Activated naive CD4-positive, alpha-beta T cell treated with Interleukin-2 at 50 U/mL for 16 hours (primary cell): ENCODE measurements around the gene FES.
A peak's percentile ranks its signal among the peaks of the same experiment; 100 is the strongest.
"Not testable (repeated sequence)": the region's sequence is repeated elsewhere in the genome, so short reads cannot be mapped to it uniquely, and the experiment has no call there.

Source experiments
- DNase-seq: peaks from one replicate; pipeline ENCODE4 v3.0.0-alpha.2; 2020

The FES gene

DNA sequence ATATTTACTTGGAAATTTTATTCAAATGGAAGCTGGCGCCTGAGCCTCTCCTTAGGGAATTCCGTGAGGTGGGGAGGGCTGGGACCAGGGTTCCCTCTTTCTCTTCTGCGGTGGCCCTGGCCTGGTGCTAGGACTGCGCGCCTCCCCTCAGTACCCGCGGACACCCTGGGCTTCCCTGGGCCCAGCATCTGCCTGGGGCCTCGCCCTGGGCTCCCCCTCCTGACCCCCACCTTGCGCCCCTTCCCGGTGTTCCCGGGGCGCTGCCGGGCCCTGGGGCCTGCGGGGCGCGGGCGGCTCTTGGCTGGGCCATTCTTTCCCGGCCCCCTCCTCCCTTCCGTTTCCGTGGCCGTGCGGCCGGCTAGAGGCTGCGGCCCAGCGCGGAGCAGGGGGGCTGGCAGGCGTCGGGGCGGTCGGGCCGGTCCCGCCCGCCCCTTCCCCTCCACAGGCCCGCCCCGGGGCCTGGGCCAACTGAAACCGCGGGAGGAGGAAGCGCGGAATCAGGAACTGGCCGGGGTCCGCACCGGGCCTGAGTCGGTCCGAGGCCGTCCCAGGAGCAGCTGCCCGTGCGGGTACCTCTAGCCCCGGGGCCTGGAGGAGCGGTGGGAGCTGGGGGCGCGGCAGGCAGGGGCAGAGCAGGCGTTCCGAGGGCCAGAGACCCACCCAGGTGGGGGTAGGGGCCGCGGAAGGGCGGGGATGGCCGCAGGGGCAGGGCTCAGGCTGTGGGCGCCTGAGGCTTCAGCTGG lies at the start of gene FES:
Gene FES, plus strand, starts transcription at position 529 of the 743 bp plus-strand sequence. CDS start 542 bp downstream, outside the sequence.
- DNase-seq, result no peak

DNA sequence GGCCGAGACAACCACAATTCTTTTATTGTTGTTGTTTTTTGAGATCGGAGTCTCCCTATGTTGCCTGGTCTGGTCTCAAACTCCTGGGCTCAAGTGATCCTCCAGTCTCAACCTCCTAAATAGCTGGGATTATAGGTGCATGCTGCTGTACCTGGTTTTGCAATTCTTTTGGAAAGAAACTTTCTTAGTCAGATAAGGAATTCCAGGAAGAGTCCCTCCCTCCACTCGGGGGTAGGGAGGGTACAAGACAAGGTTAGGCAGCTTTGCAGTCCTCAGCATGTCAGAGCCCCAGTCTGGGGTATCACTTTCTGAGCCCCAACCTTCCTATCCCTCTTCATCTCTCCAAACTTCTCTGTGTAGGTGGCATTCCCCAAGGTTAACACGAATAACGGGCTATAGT lies 49.7 kb upstream of the FES start:
- DNase-seq, result no peak

DNA sequence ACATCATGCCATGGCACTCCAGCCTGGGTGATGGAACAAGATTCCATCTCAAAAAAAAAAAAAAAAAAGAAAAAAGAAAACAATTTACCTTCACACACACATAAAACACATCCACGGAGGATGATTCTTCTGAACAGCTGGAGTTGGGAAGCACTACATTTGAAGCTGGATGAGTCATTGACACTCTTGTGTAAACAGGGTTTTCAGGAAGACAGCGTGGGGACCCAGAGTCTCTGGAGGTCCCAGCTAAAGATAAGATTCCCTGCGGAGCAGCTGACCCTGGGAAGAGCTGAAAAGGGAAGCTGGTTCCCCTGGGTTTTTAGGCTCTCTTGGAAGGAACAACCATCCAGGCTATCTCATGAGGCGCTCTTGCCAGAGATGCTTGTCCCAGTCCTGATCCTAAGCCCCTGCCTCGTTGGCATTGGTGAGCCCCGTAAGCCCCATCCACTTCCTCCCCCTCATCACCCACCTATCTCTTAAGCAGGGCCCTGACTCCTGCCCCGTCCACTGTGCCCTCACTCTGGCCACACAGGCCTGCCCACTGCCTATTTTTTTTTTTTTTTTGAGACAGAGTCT lies 47.9 kb upstream of the FES start:
- DNase-seq, result no peak

DNA sequence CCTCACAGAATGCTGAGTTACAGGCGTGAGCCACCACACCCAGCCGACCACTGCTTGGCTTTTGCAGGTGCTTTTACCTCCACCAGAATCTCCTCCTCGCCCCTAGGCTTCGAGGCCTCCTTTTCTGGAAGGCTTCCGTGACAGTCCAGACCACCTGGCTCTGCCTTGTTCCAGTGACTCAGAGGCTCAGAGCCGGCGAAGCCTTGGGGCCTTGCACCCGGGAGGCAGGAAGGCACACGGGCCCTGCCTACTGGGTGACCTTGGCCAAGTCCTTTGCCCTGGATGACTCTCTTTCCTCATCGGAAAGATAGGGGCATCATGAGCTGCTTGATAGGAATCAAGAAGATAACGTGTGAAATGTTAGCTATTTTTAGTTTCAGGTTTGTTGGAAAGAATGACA lies 47.2 kb upstream of the FES start:
- peak; percentile 61 for DNase-seq

DNA sequence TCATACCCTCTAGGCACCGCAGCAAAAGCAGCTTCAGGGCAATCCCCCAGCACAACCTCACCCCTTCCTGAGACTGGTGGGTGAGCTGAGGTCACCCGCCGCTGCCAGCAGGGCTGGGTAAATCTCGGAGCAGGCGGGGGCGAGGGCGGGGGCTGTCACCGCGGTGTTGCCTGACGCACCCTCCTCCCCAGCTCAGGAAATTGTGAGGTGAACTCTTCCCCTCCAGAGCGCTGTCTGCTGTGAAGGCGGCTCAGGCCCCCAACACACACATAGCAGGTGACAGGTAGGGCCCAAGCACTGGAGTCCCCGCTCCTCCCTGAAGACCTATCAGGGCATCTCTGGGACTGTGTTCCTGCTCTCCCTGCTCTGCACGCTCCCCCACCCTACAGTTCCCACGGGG lies 46.2 kb upstream of the FES start:
- peak; percentile 92 for DNase-seq

DNA sequence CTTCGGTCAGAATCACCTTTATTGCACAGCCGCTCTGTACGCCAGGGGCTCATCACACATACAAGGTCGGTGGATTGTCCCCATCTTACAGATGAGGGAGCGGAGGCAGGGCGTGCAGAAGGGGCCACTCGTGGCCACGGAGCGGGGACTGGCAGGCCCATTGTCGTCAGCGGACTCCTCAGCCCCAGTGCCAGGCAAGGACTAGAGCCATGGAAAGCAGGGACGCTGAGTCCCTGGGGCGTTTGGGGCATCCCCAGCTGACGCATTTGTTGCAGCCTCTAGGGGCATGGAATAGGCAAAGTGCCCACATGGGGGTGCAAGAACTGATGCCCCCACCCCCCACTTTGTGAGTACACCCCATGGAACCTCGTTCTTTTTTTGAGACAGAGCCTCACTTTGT lies 45.8 kb upstream of the FES start:
- DNase-seq, result peak; percentile 25

DNA sequence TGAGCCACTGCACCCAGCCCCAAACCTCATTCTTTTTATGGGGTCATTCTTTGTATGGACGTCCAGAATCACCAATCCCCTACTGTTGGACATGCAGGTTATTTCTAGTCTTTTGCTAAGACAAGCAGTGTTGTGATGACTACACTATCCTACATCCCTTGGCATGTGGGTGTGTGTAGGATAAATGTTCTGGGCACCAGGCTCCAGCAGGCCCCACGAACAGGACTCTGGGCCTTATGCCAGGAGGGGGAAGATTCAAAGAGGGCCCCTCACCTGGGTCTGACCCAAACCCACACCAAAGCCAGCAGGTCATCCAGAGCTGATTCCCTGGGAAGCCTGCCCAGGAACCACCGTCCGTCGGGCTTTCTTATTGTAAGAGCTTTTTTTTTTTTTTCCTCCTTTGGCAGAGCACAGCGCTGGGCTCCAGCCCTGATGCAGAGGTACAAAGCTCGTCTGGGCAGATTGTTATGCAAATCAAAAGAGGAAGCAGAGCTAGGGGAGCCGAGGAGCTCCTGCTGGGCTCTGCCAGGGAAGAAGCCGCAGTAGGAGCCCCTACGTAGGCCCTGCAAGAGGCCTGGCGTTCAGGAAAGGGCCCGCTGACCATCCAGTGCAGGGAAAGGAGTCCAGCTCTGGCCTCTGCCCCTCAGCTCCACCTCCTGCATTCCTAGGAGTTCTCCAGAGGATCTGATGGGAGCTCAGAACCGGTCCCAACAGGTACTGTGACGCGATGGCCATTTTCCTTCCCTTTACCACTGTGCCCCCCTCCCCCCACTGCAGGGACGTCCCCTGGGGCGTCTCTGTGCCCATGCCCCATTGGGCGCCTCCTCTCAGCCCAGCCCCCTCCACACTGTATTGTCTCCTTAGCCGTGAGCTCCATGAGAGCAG lies 44.9 kb upstream of the FES start:
- DNase-seq, result no peak

DNA sequence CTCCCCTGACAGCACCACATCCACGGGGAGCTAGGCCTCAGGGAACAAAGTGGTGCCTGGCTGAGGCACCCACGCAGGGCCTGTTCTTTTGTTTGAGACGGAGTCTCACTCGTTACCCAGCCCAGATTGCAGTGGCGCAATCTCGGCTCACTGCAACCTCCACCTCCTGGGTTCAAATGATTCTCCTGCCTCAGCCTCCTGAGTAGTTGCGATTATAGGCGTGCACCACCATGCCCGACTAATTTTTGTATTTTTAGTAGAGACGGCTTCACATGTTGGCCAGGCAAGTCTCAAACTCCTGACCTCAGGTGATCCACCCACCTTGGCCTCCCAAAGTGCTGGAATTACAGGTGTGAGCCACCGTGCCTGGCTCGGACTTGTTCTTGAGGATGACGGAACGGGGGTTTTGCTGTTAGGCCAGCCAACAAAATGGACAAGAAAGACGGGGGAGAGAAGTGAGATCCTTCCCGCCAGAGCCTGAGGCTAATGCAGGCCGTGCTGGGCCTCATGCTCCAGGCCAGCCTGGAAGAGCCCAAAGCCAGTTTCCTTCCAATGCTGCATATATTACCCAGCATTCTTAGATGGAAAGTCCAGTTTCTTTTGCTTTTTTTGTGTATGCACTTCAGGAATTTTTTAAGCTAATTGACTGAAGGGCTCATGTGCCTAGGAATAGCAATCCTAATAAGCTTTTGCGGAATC lies 44.0 kb upstream of the FES start:
- no peak for DNase-seq

DNA sequence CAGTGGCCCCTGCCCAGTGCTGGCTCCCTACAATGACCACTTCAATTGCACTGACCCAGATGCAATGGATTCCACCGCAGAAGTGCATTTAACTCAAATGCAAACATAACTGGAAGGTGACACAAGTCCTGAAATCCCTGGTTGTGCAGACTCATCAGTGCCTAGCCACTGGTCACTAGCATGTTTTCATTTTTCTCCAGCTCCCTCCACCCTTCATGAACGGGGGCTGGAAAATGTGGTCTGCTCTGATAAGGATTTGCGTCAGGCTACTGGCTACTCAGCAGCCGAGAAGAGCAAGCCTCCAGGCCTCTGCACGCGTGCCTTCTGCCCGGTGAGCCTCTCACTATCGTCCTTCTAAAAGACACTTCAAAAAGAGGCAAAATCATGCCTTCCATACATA lies 43.4 kb upstream of the FES start:
- DNase-seq, result no peak

DNA sequence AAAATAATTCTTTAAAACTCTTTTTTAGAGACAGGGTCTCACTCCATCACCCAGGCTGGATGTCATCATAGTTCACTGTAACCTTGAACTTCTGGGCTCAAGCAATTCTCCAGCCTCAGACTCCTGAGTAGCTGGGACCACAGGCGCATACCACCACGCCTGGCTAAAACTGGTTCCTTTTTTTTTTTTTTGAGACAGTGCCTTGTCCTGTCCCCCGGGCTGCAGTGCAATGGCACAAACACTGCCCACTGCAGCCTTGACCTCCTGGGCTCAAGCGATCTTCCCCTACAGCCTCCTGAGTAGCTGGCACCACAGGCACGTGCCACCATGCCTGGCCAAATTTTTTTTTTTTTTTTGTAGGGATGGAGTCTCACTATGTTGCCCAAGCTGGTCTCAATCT lies 39.6 kb upstream of the FES start:
- DNase-seq, result no peak

DNA sequence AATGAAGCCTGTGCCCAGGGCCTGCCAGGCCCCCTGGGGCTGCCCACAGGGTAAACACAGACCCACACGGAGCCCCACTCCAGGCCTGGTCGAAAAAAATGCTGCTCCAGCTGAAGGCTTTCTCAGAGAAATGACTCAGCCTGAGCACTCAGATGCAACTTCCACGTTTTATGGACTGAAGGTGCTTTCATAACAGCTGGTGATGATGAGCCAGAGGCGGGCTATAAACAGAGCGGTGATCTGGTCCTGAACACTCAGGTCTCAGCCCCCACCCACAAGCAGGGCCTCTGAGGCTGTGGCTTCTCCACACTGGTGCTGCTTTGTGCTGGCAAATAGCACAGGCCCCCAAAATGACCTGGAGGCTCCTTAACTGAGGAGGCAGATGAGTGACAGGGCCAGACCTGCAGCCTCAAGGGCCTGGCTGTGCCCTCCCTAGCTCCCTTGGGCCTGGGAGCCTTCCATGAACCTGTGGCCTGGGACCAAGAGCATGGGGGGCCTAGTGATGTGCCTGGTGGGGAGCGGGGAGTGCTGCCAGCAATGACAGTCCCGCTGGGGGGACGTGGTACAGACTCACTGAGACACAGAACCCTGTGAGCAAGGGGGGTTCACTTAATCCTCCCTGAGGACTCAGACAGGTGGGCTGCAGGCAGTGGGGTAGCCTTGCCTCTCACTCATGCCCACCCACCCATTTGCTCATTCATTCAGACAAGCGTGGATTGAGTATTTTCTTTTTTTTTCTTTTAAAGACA lies 38.9 kb upstream of the FES start:
- peak; percentile 65 for DNase-seq

DNA sequence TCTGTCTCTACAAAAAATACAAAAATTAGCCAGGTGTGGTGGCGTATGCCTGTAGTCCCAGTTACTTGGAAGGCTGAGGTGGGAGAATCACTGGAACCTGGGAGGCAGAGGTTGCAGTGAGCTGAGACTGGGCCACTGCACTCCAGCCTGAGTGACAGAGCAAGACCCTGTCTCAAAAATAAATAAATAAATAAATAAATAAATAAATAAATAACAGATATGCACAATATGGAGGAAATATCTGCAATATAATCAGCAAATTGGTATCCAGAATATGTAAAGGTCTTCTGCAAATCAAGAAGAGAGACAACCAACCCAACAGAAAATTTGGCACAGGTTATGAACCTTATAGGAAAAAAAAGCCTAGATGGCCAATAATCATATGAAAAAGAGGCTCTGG lies 34.9 kb upstream of the FES start:
- DNase-seq, result not testable (repeated sequence)

DNA sequence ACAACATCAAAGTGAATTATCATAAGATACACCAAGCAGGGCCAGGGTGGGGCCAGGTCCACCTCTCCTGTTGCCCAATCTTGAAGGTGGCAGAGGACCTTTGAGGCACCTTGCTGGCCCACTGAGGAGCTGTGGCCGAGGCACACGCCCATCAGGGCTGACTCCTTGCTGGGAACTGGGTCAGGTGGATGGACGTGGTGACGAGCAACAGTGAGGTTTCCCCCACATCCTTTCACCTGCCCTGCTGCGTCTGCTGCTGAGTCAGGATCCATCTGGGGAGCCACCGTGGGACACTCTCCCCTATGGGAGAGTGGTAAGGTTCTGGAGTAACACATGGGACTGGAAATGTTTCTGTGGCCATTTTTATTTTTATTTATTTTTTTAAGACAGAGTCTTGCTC lies 33.2 kb upstream of the FES start:
- DNase-seq, result peak; percentile 40

DNA sequence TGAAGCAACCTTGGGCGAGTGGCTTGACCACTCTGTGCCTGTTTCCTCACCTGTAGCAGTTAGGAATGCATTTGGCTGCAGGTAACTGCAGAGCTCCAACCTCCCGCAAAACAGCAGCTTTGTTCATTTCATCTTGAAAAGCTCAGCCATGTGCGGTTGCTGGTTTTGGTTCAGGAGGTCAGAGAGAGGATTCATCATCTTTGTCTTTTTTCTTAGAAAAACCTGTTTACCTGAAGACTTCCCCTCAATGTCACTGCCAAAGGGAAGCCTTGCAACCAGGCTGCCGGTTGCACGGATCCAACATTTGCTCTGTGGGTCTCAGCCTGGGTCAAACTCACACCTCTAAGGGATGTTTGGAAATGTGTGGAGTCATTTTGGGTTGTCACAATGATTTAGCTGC lies 32.4 kb upstream of the FES start:
- DNase-seq, result no peak

DNA sequence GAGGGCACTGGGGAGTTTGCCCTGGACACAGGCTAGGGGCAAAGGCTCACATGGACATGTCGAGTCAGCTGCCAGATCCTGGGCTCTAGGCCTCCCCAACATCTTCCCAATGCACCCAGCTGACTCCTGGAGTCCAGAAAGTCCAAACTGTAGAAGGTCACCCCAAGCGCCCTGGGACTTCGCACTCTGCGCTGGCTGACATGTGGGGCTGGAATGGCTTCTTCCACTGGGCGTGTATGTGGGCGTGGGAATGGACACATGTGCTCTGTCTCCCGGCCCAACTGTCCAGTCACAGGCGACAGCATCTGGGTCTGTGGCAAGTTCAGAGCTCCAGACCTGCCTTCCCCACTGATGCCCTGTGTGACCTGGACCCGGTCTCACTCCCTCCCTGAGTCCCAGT lies 29.2 kb upstream of the FES start:
- no peak for DNase-seq

DNA sequence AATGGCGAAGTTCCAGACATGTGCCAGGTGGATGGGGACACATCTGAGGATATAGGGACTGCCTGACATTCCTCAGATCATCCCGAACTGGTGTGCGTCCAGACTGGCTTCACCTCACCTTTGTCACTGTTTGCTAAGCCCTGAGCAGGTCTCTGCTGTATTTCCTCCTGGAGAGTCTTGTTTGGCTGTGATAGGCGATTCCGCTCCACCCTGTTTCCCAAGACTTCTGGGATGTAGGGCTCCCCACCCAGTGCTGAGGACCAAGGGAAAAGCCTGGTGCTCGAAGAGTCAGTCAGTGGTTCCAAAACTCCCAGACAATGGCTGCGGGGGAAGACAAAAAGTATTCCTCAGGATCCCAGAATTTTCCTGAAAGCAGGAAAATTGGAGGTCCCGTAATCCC lies 27.0 kb upstream of the FES start:
- DNase-seq, result no peak

DNA sequence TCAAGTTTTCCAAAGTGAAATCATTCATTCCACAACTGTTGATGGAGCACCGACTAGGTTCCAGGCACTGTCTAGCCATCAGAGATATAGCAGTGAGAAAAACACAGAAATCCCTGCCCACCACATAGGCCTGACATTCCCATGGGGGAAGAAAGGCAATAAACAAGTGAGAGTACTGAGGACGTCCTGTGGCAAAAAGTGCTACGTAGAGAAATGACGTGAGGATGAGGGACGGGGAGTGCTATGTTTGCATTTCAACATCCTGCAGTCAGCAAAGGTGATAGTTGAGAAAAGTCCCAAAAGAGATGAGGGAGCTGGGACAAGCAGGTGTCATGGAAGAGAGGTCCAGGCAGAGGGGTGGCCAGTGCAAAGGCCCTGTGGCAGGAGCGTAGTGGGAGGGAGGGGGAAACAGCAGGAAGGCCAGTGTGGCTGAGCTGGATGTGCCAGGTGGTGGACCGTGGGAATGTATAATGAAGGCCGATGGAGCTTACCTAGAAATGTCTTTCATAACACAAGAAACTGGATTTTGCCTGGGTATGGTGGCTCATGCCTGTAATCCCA lies 26.3 kb upstream of the FES start:
- no peak for DNase-seq

DNA sequence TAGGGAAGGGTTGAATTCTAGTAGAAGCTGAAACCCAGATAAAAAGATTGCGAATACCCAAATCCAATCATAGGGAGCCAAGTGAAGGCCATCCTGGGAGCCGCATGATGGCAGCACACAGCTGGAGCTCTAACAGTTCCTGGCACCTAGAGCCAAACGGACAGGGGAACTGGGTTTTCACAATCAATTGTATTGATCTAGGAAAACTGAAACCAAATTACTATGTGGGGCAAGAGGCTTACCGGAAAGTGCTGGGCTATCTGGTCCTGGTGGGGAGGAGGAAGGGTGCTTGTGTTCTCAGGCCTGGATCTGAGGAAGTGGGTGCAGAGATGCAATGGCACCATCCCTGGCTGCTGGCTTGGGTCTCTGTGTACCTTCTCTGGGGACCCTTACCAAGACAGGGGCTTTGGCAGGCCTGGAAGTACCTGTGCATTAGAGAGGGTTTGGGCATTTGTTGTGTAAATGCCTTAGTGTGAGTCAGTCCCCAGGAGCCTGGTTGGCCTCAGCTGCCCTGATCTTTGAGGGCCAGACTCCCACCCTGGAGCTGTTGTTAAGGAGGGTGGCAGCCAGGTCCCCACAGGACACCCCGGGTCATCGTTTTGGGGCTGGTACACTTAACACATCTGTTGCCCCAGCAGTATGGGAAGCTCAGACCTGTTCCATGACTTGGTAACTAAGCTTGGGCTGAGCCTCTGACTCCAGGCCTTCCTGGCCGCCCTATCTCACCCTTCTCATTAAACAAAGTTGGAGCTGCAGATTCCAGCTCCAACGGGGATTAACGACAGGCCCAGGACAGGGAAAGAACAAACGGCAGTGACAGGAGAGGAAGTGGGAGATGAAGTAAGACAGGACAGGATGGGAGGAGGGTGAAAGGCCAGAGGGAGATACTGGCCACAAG lies 24.8 kb upstream of the FES start:
- DNase-seq, result no peak

DNA sequence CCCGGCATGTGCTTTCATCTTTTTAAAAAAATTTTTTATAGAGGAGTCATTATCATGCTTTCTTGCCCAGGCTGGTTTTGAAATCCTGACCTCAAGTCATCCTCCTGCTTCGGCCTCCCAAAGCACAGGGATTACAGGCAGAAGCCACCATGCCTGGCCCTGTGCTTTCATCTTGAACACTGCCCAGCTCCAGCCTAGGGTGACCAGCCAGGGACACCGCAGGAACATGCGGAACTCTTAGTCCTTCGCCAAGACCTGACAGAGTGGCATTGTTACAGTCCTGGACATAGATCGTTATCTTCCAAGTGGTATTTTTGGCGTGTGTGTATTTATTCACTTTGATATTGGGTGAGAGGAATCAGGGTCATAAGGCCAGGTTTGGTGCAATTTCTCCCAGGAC lies 23.9 kb upstream of the FES start:
- no peak for DNase-seq

DNA sequence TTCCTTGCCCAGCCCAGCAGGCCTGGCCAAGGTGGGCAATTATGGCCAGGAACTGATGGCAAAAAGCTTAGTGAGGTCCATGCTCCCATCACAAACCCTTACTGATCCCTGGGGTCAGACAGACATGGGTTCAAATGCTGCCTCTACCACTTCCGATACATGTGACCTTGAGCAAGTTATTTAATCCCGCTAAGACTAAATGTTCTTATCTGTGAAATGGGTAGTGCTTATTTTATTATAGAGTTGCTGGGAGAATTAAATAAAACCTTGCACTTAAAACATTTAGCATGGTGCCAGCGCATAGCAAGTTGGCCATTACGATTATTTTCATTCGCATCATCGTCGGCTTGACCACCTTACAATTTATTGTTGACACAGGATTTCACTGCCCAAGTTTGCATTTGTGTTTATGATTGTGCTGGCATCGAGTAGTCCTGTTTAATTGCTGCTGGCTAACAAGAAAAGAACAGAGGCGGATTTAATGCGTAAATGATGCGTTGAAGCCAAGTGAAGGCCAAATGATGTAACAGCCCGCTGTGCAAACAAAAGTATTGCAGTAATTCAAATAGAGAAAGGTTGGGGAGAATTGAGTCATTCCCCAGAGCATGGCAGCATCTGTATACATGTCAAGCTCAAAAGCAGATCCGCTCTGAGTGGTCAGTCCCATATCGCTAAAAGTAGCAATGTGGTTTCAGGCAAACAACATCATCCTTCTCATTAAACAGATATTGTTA lies 23.2 kb upstream of the FES start:
- DNase-seq, result no peak
